Measurements from ENCODE around the gene PCBP2. TPM values are rescaled to one million over a fixed set of nuclear protein-coding genes. Genes with fewer than 3 reads are reported as not detected.
"Not testable (repeated sequence)": the region's sequence is repeated elsewhere in the genome, so short reads cannot be mapped to it uniquely, and the experiment has no call there.

Gene PCBP2
- total and polyA plus RNA-seq, 10 of the 15 experiments (the other 5 are each of a cell fraction or from before 2014, with no cell fraction given), result 109 to 803 (median 327) TPM

DNA sequence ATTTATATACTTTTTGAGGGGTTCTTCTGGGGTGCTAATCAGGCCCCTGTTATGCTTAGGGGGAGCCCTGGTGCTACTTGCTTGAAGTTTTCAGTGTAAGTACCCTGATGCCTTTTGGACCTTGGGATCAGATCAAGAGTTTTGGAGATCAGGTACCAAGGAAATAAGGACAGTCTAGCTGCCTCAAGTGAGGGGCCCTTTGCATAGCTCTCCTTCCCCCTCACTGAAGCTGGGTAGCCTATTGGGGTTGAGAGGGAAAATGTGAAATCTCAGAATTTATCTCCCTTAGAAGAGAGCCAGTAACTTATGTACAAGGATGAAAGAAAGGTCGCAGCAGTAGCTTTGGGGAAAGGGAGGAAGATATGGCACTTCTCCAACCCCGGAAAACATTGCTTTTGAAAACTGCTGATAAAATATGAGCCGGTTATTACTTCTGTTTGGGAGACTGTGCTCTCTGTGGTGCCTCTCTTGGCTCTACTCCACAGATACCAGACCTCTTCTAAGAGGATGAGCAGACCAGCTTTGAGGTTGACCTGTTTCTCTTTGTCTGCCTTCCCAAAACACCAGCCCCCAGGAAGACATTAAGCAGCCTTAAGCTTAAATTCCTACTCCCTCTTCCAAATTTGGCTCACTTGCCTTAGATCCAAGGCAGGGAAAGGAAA lies 37.0 kb upstream of the PCBP2 start (continued):
- TF ChIP-seq, protein P1, sequence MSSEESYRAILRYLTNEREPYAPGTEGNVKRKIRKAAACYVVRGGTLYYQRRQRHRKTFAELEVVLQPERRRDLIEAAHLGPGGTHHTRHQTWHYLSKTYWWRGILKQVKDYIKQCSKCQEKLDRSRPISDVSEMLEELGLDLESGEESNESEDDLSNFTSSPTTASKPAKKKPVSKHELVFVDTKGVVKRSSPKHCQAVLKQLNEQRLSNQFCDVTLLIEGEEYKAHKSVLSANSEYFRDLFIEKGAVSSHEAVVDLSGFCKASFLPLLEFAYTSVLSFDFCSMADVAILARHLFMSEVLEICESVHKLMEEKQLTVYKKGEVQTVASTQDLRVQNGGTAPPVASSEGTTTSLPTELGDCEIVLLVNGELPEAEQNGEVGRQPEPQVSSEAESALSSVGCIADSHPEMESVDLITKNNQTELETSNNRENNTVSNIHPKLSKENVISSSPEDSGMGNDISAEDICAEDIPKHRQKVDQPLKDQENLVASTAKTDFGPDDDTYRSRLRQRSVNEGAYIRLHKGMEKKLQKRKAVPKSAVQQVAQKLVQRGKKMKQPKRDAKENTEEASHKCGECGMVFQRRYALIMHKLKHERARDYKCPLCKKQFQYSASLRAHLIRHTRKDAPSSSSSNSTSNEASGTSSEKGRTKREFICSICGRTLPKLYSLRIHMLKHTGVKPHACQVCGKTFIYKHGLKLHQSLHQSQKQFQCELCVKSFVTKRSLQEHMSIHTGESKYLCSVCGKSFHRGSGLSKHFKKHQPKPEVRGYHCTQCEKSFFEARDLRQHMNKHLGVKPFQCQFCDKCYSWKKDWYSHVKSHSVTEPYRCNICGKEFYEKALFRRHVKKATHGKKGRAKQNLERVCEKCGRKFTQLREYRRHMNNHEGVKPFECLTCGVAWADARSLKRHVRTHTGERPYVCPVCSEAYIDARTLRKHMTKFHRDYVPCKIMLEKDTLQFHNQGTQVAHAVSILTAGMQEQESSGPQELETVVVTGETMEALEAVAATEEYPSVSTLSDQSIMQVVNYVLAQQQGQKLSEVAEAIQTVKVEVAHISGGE (CRISPR knock-in tag; IDR thresholded peaks at IDR 0.05), result no peak
- TF ChIP-seq ASH2L (IDR thresholded peaks at IDR 0.05; ENCODE audit: borderline replicate concordance, low read depth) (no peak), CBX5 (IDR thresholded peaks at IDR 0.05; ENCODE audit: low read depth) (no peak)
- TF ChIP-seq, protein P2, sequence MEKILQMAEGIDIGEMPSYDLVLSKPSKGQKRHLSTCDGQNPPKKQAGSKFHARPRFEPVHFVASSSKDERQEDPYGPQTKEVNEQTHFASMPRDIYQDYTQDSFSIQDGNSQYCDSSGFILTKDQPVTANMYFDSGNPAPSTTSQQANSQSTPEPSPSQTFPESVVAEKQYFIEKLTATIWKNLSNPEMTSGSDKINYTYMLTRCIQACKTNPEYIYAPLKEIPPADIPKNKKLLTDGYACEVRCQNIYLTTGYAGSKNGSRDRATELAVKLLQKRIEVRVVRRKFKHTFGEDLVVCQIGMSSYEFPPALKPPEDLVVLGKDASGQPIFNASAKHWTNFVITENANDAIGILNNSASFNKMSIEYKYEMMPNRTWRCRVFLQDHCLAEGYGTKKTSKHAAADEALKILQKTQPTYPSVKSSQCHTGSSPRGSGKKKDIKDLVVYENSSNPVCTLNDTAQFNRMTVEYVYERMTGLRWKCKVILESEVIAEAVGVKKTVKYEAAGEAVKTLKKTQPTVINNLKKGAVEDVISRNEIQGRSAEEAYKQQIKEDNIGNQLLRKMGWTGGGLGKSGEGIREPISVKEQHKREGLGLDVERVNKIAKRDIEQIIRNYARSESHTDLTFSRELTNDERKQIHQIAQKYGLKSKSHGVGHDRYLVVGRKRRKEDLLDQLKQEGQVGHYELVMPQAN (conservative IDR thresholded peaks at IDR 0.05), result no peak

DNA sequence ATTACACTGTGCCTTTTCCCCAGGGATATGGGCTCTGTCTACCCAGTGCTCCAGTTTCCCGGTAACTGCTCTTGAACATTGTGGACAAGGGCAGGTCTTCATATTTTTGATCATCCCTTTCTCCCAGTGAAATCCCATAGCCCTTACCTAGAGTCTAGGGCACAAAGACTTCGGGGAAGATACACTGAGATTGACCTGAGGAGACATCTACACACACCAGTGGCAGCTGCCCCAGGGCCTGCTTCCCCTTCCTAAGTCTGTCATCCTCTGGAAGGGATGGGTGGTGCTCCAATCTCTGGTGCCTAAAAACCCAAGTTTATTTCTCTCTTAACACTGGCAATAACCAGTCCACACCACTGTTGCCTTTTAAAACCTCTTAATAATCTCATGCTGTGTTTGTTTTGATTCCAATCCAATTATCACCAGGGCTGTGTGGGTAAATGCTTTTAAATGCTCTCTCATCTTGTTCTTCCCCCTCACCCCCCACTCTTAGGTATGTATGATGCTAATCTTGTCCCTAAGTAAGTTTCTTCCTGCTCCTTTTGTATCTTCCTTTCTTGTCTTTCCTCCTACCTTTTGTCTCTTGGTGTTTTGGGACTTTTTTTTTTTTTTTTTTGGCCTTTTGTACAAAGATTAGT lies 36.0 kb upstream of the PCBP2 start:
- intact Hi-C loops (cut with micrococcal nuclease; ENCODE audit: unreplicated experiment); H3K4me2 ChIP-seq (ENCODE audit: control insufficient read depth, insufficient read depth); H3K9ac ChIP-seq (ENCODE audit: control insufficient read depth, insufficient read depth, low read length); H3K79me2 ChIP-seq (ENCODE audit: control insufficient read depth, insufficient read depth, low read length); H3K27me3 ChIP-seq (replicated peaks in 1 of 2; ENCODE audit: control insufficient read depth in 2 of 2, insufficient read depth in 2 of 2, low read length in 1 of 2); ATAC-seq; H3K9me3 ChIP-seq (replicated peaks; ENCODE audit: control insufficient read depth, insufficient read depth, low read length); H4K20me1 ChIP-seq (ENCODE audit: control insufficient read depth, insufficient read depth); DNase-seq (ENCODE audit: low read depth, low spot score); H2AFZ ChIP-seq (ENCODE audit: control insufficient read depth, low read depth, low read length); H3K27ac ChIP-seq (ENCODE audit: control insufficient read depth, insufficient read depth); BruUV-seq (replicated peaks); H3K4me3 ChIP-seq; in situ Hi-C loops (cut with MboI): not testable (repeated sequence)
- Histone ChIP-seq H3K36me3 (ENCODE audit: control insufficient read depth in 2 of 2, insufficient read depth in 2 of 2, low read length in 1 of 2) (peaks cover 5 to 14% of the 10 kb centered on the region in 2 experiments; a peak in 3 of 4 replicates), H3K4me1 (ENCODE audit: control insufficient read depth, insufficient read depth, low read length) (peaks cover 18% of the 10 kb centered on the region)
- CTCF ChIA-PET, result interaction anchor here (1.4 to 3.0 kb wide), 5 partner anchors 28 to 94 kb away, joined by 3 to 29 read pairs (median 8); partner anchors contain the start of gene AAAS
- SMC1A ChIA-PET (ENCODE audit: uncharacterized antibody, unreplicated experiment), result interaction anchor here (1.5 to 5.7 kb wide), 5 partner anchors 33 to 62 kb away, joined by 5 to 64 read pairs (median 24); partner anchors contain the start of gene SP1
- RAD21 ChIA-PET (ENCODE audit: unreplicated experiment), result interaction anchor here (1.1 to 3.0 kb wide), 6 partner anchors 33 to 71 kb away, joined by 3 to 34 read pairs (median 11); partner anchors contain the start of gene SP1
- POLR2A ChIA-PET, result interaction anchor here (0.6 to 2.7 kb wide), 3 partner anchors 37 to 85 kb away, joined by 5 to 24 read pairs (median 5); partner anchors contain the start of gene SP1
- FAIRE-seq, result peak; percentile 31
- WGBS (ENCODE audit: insufficient coverage, insufficient replicate concordance, low lambda C conversion rate, missing lambda C conversion rate), result 100% methylated on average over 2 of the region's 2 CpGs

All from GM12878 (cell line).